SJCRH30 (cell line): ENCODE measurements around the gene UBA1. TPM values are rescaled to one million over a fixed set of nuclear protein-coding genes. Genes with fewer than 3 reads are reported as not detected.

Experiments used
- DNase-seq, 2 experiments: peaks; one replicate each; pipeline ENCODE4 v3.0.0-alpha.2; 2015 to 2020
- H3K27ac ChIP-seq: fragments of 250-450 bp; sonication (Bioruptor Pico); 2 replicates; pipeline ENCODE4 v1.5.1; 2020; ENCODE audit warnings: mild to moderate bottlenecking, moderate library complexity
- H3K27me3 ChIP-seq: fragments of 250-450 bp; sonication (Bioruptor Pico); 2 replicates; pipeline ENCODE4 v1.5.1; 2020; ENCODE audit warnings: mild to moderate bottlenecking, moderate library complexity
- H3K36me3 ChIP-seq: fragments of 250-450 bp; sonication (Bioruptor Pico); 2 replicates; pipeline ENCODE4 v1.5.1; 2020; ENCODE audit warnings: mild to moderate bottlenecking, moderate library complexity
- H3K4me1 ChIP-seq: fragments of 250-450 bp; sonication (Bioruptor Pico); 2 replicates; pipeline ENCODE4 v1.5.1; 2020; ENCODE audit warnings: mild to moderate bottlenecking, moderate library complexity
- H3K4me3 ChIP-seq: fragments of 250-450 bp; sonication (Bioruptor Pico); 2 replicates; pipeline ENCODE4 v1.5.1; 2020; ENCODE audit warnings: mild to moderate bottlenecking, moderate library complexity
- H3K9me3 ChIP-seq: fragments of 250-450 bp; sonication (Bioruptor Pico); replicated peaks from 2 replicates; pipeline ENCODE4 v1.5.1; 2020; ENCODE audit warnings: mild to moderate bottlenecking, moderate library complexity
- total RNA-seq: library from RNA; depleted of rRNA; stranded (reverse); fragments of >200 nt; shearing (Covaris generic); gene quantifications from 2 replicates; pipeline ENCODE4 v1.2.3, GENCODE V29; 2014

The UBA1 gene
- total RNA-seq, 1 experiment from 2014 or later, result 158 TPM

DNA sequence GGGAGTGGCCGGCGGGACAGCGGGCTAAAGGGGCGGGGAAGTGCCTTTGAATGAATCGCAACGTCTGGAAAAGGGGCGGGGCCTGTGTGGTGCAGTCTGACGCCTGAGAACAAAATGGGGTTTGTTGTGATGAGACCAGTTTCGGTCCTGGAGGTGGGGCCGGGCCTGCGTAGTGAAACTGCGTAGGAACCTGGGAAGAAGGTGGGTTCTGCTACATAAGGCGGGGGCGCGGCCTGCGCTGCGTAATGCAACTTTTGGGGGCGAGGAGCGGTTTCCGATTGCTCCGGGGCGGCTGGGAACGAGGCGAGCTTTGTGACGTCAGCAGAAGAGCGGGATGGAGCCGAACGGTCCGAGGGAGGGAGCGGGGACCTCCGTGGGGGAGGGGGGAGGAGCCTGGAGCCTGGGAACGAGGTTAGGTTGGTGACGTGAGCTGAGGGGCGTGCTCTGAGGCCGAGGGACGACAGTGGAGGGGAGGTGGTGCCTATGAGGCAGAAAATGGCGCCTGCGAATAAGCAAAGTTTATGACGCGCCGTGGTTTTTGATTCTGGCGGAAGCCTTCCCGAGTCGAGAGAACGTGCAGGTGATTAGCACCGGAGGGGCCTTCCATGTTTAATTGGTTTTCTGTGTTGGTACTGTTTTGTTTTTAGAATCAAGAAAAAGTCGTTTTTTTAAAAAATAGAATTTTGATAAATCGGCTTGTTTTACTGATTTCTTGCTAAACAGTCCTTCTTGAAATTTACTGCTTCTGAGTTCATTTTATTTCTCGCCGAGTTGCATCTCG is 39.9 kb downstream of the UBA1 start:
- H3K4me1 ChIP-seq, result no peaks in the 10 kb centered on the region
- H3K27me3 ChIP-seq, result no peaks in the 10 kb centered on the region
- peak overlapping the region; percentile 96 for H3K27ac ChIP-seq
- peak; percentile 88 to 89 for DNase-seq
- H3K4me3 ChIP-seq, result peak overlapping the region; percentile 90
- no peaks in the 10 kb centered on the region for H3K36me3 ChIP-seq
- H3K9me3 ChIP-seq, result no peaks in the 10 kb centered on the region

DNA sequence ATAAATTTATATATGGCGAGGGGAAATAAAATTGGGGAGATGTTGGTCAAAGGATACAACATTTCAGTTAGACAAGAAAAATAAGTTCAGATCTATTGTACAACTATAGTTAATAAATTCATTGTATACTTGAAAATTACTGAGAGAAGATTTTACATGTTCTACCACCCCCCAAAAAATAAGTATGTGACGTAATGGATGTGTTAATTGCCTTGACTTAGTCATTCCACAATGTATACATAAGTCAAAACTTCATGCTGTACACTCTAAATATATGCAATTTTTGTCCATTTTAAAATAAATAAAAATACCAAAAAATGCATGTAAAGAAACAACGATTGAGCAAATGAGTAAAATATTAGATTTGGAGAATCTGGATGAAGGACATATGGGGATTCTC is 41.0 kb downstream of the UBA1 start:
- Histone ChIP-seq H3K4me3 (peak overlapping the region; percentile 90), H3K27me3 (no peaks in the 10 kb centered on the region), H3K36me3 (no peaks in the 10 kb centered on the region), H3K27ac (peak overlapping the region; percentile 96), H3K9me3 (no peaks in the 10 kb centered on the region), H3K4me1 (no peaks in the 10 kb centered on the region)
- no peak for DNase-seq

- H3K27ac ChIP-seq, result no peak overlapping the region
- DNase-seq, result no peak
These were observed 42.1 kb downstream of the UBA1 start for GRCh38 chrX:47235691-47236103.

GRCh38 chrX:47239199-47239598 is 45.6 kb downstream of the UBA1 start:
- no peaks in the 10 kb centered on the region for H3K4me1 ChIP-seq
- no peaks in the 10 kb centered on the region for H3K36me3 ChIP-seq
- no peaks in the 10 kb centered on the region for H3K9me3 ChIP-seq
- H3K4me3 ChIP-seq, result no peak overlapping the region
- no peak for DNase-seq
- no peaks in the 10 kb centered on the region for H3K27me3 ChIP-seq
- no peak overlapping the region for H3K27ac ChIP-seq

More at GRCh38 chrX:47235691-47236103, 42.1 kb downstream of the UBA1 start:
- H3K4me3 ChIP-seq, result no peak overlapping the region
- no peaks in the 10 kb centered on the region for H3K4me1 ChIP-seq
- no peaks in the 10 kb centered on the region for H3K27me3 ChIP-seq
- no peaks in the 10 kb centered on the region for H3K9me3 ChIP-seq
- H3K36me3 ChIP-seq, result no peaks in the 10 kb centered on the region

GRCh38 chrX:47239898-47240545 is 46.4 kb downstream of the UBA1 start:
- Histone ChIP-seq H3K27me3 (no peaks in the 10 kb centered on the region), H3K9me3 (no peaks in the 10 kb centered on the region)
- DNase-seq, result no peak

DNA sequence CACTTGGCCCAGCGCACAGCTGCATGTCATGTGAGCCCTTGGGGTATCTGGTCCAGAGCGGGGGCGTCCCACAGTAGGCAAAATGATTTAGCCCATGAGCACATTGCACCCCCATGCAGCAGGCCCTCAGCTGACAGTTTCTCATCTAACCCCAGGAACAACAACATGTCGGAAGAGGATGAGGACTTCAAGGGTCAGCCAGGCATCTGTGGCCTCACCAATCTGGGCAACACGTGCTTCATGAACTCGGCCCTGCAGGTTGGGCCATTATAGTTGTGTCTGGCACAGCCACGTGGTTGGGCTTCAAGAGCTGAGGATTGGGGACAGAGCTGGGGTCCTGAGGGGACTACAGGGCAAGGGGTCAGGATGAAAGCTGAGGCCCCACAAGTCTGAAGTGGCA is 47.0 kb downstream of the UBA1 start:
- Histone ChIP-seq H3K27ac (no peak overlapping the region), H3K4me3 (no peak overlapping the region), H3K27me3 (no peaks in the 10 kb centered on the region), H3K36me3 (no peaks in the 10 kb centered on the region), H3K4me1 (no peaks in the 10 kb centered on the region), H3K9me3 (no peaks in the 10 kb centered on the region)
- no peak for DNase-seq

More at GRCh38 chrX:47239898-47240545, 46.4 kb downstream of the UBA1 start:
- Histone ChIP-seq H3K27ac (no peak overlapping the region), H3K4me3 (no peak overlapping the region), H3K36me3 (no peaks in the 10 kb centered on the region), H3K4me1 (no peaks in the 10 kb centered on the region)

DNA sequence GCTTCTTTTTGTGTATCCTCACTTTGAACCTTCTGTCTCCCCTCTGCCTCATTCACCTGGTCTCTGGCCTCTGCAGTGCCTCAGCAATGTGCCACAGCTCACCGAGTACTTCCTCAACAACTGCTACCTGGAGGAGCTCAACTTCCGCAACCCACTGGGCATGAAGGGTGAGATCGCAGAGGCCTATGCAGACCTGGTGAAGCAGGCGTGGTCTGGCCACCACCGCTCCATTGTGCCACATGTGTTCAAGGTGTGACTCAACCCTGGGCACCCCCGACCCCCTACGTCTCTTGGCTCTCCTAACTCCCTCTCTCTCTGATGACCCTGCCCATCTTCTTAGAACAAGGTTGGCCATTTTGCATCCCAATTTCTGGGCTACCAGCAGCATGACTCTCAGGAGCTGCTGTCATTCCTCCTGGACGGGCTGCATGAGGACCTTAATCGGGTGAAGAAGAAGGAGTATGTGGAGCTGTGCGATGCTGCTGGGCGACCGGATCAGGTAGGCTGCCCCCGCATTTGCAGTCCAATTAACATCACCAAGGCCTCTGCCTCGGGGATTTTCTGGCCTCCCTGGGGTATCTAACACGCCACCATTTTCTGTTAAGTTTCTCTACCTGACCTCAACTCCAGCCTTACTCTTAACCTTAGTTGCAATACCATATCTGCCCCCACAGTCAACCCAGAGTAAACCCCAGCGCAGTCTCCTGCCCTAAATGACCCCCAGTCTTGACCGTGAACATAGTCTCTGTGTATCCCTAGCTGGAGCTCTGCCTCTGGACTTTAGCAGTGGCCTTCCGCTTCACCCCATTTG is 47.8 kb downstream of the UBA1 start:
- no peaks in the 10 kb centered on the region for H3K27me3 ChIP-seq
- DNase-seq, result no peak
- H3K4me1 ChIP-seq, result no peaks in the 10 kb centered on the region
- H3K9me3 ChIP-seq, result no peaks in the 10 kb centered on the region
- H3K4me3 ChIP-seq, result no peak overlapping the region
- H3K27ac ChIP-seq, result no peak overlapping the region
- no peaks in the 10 kb centered on the region for H3K36me3 ChIP-seq

- Histone ChIP-seq H3K4me3 (no peak overlapping the region), H3K27me3 (no peaks in the 10 kb centered on the region), H3K27ac (no peak overlapping the region), H3K36me3 (no peaks in the 10 kb centered on the region), H3K4me1 (no peaks in the 10 kb centered on the region), H3K9me3 (no peaks in the 10 kb centered on the region)
- no peak for DNase-seq
These were observed 48.7 kb downstream of the UBA1 start for GRCh38 chrX:47242321-47242720.

GRCh38 chrX:47243351-47243750 is 49.7 kb downstream of the UBA1 start:
- Histone ChIP-seq H3K9me3 (no peaks in the 10 kb centered on the region), H3K4me1 (no peaks in the 10 kb centered on the region), H3K36me3 (no peaks in the 10 kb centered on the region), H3K4me3 (no peak overlapping the region), H3K27ac (no peak overlapping the region), H3K27me3 (no peaks in the 10 kb centered on the region)
- no peak for DNase-seq

DNA sequence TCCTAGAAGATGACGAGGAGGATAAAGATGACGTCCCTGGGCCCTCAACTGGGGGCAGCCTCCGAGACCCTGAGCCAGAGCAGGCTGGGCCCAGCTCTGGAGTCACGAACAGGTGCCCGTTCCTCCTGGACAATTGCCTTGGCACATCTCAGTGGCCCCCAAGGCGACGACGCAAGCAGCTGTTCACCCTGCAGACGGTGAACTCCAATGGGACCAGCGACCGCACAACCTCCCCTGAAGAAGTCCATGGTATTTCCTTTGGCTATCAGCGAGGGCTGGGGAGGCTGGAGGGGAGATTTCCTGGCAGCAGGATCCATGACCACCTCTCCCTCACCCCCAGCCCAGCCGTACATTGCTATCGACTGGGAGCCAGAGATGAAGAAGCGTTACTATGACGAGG is 51.0 kb downstream of the UBA1 start:
- peak; percentile 13 to 36 for DNase-seq
- H3K9me3 ChIP-seq, result no peaks in the 10 kb centered on the region
- no peaks in the 10 kb centered on the region for H3K4me1 ChIP-seq
- no peak overlapping the region for H3K4me3 ChIP-seq
- no peak overlapping the region for H3K27ac ChIP-seq
- no peaks in the 10 kb centered on the region for H3K36me3 ChIP-seq
- no peaks in the 10 kb centered on the region for H3K27me3 ChIP-seq

GRCh38 chrX:47245156-47245555 is 51.5 kb downstream of the UBA1 start:
- no peaks in the 10 kb centered on the region for H3K4me1 ChIP-seq
- no peaks in the 10 kb centered on the region for H3K36me3 ChIP-seq
- no peak overlapping the region for H3K4me3 ChIP-seq
- no peak for DNase-seq
- H3K9me3 ChIP-seq, result no peaks in the 10 kb centered on the region
- H3K27ac ChIP-seq, result no peak overlapping the region
- no peaks in the 10 kb centered on the region for H3K27me3 ChIP-seq

DNA sequence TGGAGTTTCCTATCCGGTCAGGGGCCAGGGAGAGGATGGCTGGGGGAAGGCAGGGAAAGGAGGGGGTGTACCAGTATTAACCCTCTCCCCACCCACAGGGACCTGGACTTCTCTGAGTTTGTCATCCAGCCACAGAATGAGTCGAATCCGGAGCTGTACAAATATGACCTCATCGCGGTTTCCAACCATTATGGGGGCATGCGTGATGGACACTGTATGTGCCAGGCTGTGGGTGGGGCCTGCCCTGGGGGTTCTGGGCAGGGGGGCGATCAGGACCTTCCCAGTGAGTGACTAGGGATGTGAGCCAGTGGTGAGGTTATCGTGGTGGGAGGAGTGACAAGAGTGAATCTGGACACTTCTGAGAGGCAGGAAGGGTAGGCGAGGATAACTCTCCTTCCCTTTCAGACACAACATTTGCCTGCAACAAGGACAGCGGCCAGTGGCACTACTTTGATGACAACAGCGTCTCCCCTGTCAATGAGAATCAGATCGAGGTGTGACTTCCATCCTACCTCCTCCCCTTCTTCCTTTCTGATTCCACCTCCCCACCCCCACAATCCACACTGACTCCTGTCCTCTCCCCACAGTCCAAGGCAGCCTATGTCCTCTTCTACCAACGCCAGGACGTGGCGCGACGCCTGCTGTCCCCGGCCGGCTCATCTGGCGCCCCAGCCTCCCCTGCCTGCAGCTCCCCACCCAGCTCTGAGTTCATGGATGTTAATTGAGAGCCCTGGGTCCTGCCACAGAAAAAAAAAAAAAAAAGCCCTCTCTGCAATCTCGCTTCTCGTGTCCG is 53.8 kb downstream of the UBA1 start:
- Histone ChIP-seq H3K27ac (no peak overlapping the region), H3K4me3 (no peak overlapping the region), H3K27me3 (no peaks in the 10 kb centered on the region), H3K4me1 (no peaks in the 10 kb centered on the region), H3K36me3 (no peaks in the 10 kb centered on the region), H3K9me3 (no peaks in the 10 kb centered on the region)
- DNase-seq, result no peak

- H3K4me3 ChIP-seq, result no peak overlapping the region
- H3K4me1 ChIP-seq, result no peaks in the 10 kb centered on the region
- H3K9me3 ChIP-seq, result no peaks in the 10 kb centered on the region
- DNase-seq, result no peak
- H3K27ac ChIP-seq, result no peak overlapping the region
- no peaks in the 10 kb centered on the region for H3K36me3 ChIP-seq
- no peaks in the 10 kb centered on the region for H3K27me3 ChIP-seq
These were observed 54.3 kb downstream of the UBA1 start for GRCh38 chrX:47247999-47248320.

- DNase-seq, result no peak
- no peaks in the 10 kb centered on the region for H3K27me3 ChIP-seq
- no peaks in the 10 kb centered on the region for H3K36me3 ChIP-seq
- H3K4me3 ChIP-seq, result no peak overlapping the region
- H3K27ac ChIP-seq, result no peak overlapping the region
- no peaks in the 10 kb centered on the region for H3K4me1 ChIP-seq
- no peaks in the 10 kb centered on the region for H3K9me3 ChIP-seq
These were observed 54.9 kb downstream of the UBA1 start for GRCh38 chrX:47248576-47248975.

DNA sequence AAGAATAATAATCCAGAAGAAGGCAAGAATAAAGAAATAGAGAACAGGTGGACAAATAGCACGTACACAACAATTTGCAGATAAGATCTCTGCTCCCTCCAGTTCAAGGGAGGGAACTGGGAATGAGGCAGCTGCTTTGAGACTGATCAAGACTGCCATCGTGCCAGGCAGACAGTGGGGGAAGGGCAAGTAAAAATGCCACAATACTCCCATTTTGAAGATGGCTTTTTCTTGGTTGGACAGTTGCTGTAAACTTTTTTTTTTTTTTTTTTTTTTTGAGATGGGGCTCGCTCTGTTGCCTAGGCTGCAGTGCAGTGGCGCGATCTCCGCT is 56.4 kb downstream of the UBA1 start:
- no peaks in the 10 kb centered on the region for H3K9me3 ChIP-seq
- DNase-seq, result no peak
- H3K27ac ChIP-seq, result no peak overlapping the region
- H3K4me1 ChIP-seq, result no peaks in the 10 kb centered on the region
- no peaks in the 10 kb centered on the region for H3K27me3 ChIP-seq
- no peak overlapping the region for H3K4me3 ChIP-seq
- H3K36me3 ChIP-seq, result no peaks in the 10 kb centered on the region
